ENCODE data around the gene MEGF11.

DNA sequence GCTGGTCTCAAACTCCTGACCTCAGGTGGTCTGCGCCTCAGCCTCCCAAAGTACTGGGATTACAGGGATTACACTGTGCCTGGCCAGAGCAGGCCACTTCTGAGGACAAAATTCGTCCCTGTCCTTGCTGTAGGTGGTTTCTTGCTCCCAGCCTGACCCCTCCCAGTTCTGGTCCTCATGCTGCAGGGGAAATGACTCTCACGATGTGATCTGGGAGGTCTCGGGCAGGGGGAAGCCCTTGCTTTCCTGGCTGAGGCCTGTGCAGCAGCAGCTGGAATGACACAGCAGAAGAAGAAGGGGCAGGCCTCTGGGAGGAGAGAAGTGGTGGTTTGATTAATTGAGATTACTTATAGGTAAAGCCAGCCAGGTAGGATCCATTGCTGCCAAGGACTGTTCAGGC, 39.3 kb downstream of the MEGF11 start:
- TF ChIP-seq, protein P1, sequence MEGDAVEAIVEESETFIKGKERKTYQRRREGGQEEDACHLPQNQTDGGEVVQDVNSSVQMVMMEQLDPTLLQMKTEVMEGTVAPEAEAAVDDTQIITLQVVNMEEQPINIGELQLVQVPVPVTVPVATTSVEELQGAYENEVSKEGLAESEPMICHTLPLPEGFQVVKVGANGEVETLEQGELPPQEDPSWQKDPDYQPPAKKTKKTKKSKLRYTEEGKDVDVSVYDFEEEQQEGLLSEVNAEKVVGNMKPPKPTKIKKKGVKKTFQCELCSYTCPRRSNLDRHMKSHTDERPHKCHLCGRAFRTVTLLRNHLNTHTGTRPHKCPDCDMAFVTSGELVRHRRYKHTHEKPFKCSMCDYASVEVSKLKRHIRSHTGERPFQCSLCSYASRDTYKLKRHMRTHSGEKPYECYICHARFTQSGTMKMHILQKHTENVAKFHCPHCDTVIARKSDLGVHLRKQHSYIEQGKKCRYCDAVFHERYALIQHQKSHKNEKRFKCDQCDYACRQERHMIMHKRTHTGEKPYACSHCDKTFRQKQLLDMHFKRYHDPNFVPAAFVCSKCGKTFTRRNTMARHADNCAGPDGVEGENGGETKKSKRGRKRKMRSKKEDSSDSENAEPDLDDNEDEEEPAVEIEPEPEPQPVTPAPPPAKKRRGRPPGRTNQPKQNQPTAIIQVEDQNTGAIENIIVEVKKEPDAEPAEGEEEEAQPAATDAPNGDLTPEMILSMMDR (IDR thresholded peaks at IDR 0.05), result no peak
- TF ChIP-seq POLR2A (IDR thresholded peaks at IDR 0.05), result no peak

Data from Peyer's patch (tissue), 4 donors.